Panc1 (cell line): ENCODE measurements around the gene ENAH. TPM values are rescaled to one million over a fixed set of nuclear protein-coding genes. Genes with fewer than 3 reads are reported as not detected.

ENCODE experiments used
- ATAC-seq: fragments of 200-7000 bp; cut with Tn5 transposase; 2 replicates; pipeline ENCODE4 v1.9.1; 2020; ENCODE audit warnings: mild to moderate bottlenecking, moderate library complexity
- BruUV-seq: library from RNA; stranded (reverse); fragments of 400-500 nt; replicated peaks from 2 replicates; lab custom pipeline; 2021; lab: Mats Ljungman, UMichigan
- CTCF ChIA-PET: fragments of 300-600 bp; sonication (Branson Sonifier 250); formaldehyde crosslinking; loops from one replicate; lab custom pipeline; 2022; ENCODE audit warnings: antibody characterized with exemption; lab: Charles Lee
- POLR2A ChIA-PET: fragments of 300-600 bp; sonication (Branson Sonifier 250); formaldehyde crosslinking; loops from one replicate; lab custom pipeline; 2022; ENCODE audit warnings: antibody characterized with exemption; lab: Charles Lee
- DNase-seq: peaks from one replicate; pipeline ENCODE4 v3.0.0-alpha.2; 2010; ENCODE audit warnings: low read depth, low spot score
- H3K27ac ChIP-seq: 2 replicates; pipeline ENCODE4 v1.5.1; 2011; ENCODE audit warnings: mild to moderate bottlenecking, low read length, inconsistent platforms
- H3K27me3 ChIP-seq: fragments of 200-500 bp; sonication (Bioruptor generic); 2 replicates; pipeline ENCODE4 v1.6.0; 2014; ENCODE audit warnings: low read length, inconsistent platforms; ENCODE audit not compliant: control insufficient read depth, insufficient read depth
- H3K36me3 ChIP-seq: fragments of 200-500 bp; sonication (Bioruptor generic); 2 replicates; pipeline ENCODE4 v1.5.1; 2014; ENCODE audit warnings: inconsistent platforms, mild to moderate bottlenecking, low read length, moderate library complexity; ENCODE audit not compliant: control insufficient read depth, insufficient read depth
- H3K4me1 ChIP-seq: 2 replicates; pipeline ENCODE4 v1.5.1; 2011; ENCODE audit warnings: inconsistent platforms, mild to moderate bottlenecking, low read length, moderate library complexity; ENCODE audit not compliant: control insufficient read depth, insufficient read depth
- H3K4me3 ChIP-seq, 2 experiments: 2 replicates each; pipeline ENCODE4 v1.5.1; 2011 to 2012; ENCODE audit warnings: low read depth in 2 of 2, low read length in 2 of 2, mild to moderate bottlenecking in 2 of 2, inconsistent platforms in 1 of 2, moderate library complexity in 1 of 2
- H3K9me3 ChIP-seq: fragments of 200-500 bp; sonication (Bioruptor generic); 2 replicates; pipeline ENCODE4 v1.5.1; 2014; ENCODE audit warnings: low read depth, mild to moderate bottlenecking, inconsistent platforms, low read length, moderate library complexity; ENCODE audit not compliant: control insufficient read depth, insufficient read depth
- CTCF ChIP-seq: fragments of 450-650 bp; IDR thresholded peaks from 2 replicates; pipeline ENCODE4 v1.5.1; 2017; ENCODE audit warnings: mild to moderate bottlenecking
- POLR2AphosphoS5 ChIP-seq: IDR thresholded peaks from 2 replicates; pipeline ENCODE4 v1.6.1; 2012; ENCODE audit warnings: mild to moderate bottlenecking, low read depth, low read length, moderate library complexity
- SIN3A ChIP-seq: IDR thresholded peaks from 2 replicates; pipeline ENCODE4 v1.6.1; 2012; ENCODE audit warnings: low read depth, mild to moderate bottlenecking, low read length, moderate library complexity, borderline replicate concordance; ENCODE audit not compliant: insufficient read depth
- TCF7L2 ChIP-seq: IDR thresholded peaks from 2 replicates; pipeline ENCODE4 v1.6.1; 2011; ENCODE audit warnings: mild to moderate bottlenecking, low read depth, low read length, inconsistent platforms
- in situ Hi-C: cut with HindIII; loops from 2 replicates; pipeline ENCODE4 v1.10.0; 2016; ENCODE audit warnings: low sequenced_read_pairs, low pct_unique_long_range_greater_than_20kb
- intact Hi-C: fragments of 100-400 bp; cut with micrococcal nuclease; formaldehyde crosslinking; loops from one replicate; pipeline ENCODE4 v1.10.0; 2022; ENCODE audit not compliant: unreplicated experiment
- total RNA-seq: library from RNA; stranded (reverse); gene quantifications from one replicate; pipeline ENCODE4 v1.2.1, GENCODE V29; 2021; ENCODE audit not compliant: unreplicated experiment
- TF ChIP-seq, protein P1 (sequence below), 2 experiments: IDR thresholded peaks; 2 replicates each; pipeline ENCODE4 v1.6.1; 2011 to 2012; ENCODE audit warnings: low read depth in 2 of 2, control low read depth in 1 of 2, low read length in 1 of 2, mild to moderate bottlenecking in 1 of 2, moderate library complexity in 1 of 2; ENCODE audit not compliant: insufficient read depth in 1 of 2

ENAH gene
- total RNA-seq, 1 experiment from 2014 or later = 133 TPM

DNA sequence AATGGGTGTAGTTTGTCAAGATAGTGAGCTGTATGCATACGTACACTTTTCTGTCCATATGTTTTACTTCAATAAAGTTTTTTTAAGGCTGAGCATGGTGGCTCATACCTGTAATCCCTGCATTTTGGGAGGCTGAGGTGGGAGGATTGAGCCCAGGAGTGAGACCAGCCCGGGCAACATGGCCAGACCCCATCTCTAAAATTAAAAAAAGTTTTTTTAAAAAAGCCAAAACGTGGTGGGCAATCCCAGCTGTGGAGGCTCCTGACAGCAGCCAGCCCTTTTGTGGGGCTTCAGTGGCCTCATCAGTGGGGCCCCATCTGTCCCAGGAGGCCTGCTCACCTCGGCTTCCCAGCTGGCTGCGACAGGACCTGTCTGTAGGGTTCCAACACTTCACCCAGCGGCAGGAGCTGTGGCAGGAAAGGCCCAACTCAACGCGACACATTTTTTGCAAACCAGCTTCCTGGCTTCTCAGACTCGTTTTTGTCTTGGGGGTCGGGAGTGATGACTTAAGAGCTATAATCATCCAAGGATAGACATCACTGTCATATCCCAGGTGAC is 168.2 kb downstream of the ENAH start:
- Histone ChIP-seq H3K36me3 (no peaks in the 10 kb centered on the region), H3K4me1 (no peaks in the 10 kb centered on the region), H3K27me3 (no peaks in the 10 kb centered on the region), H3K27ac (no peak overlapping the region), H3K9me3 (no peaks in the 10 kb centered on the region), H3K4me3 (no peak overlapping the region)
- ChIA-PET CTCF (no interaction called here), POLR2A (no interaction called here)
- no peak for TF ChIP-seq POLR2AphosphoS5
- TF ChIP-seq SIN3A = no peak
- TF ChIP-seq CTCF = no peak
- TF ChIP-seq, protein P1, sequence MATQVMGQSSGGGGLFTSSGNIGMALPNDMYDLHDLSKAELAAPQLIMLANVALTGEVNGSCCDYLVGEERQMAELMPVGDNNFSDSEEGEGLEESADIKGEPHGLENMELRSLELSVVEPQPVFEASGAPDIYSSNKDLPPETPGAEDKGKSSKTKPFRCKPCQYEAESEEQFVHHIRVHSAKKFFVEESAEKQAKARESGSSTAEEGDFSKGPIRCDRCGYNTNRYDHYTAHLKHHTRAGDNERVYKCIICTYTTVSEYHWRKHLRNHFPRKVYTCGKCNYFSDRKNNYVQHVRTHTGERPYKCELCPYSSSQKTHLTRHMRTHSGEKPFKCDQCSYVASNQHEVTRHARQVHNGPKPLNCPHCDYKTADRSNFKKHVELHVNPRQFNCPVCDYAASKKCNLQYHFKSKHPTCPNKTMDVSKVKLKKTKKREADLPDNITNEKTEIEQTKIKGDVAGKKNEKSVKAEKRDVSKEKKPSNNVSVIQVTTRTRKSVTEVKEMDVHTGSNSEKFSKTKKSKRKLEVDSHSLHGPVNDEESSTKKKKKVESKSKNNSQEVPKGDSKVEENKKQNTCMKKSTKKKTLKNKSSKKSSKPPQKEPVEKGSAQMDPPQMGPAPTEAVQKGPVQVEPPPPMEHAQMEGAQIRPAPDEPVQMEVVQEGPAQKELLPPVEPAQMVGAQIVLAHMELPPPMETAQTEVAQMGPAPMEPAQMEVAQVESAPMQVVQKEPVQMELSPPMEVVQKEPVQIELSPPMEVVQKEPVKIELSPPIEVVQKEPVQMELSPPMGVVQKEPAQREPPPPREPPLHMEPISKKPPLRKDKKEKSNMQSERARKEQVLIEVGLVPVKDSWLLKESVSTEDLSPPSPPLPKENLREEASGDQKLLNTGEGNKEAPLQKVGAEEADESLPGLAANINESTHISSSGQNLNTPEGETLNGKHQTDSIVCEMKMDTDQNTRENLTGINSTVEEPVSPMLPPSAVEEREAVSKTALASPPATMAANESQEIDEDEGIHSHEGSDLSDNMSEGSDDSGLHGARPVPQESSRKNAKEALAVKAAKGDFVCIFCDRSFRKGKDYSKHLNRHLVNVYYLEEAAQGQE (IDR thresholded peaks at IDR 0.05; ENCODE audit: insufficient read depth in 1 of 2, low read depth in 2 of 2, low read length in 1 of 2) = no peak
- no peak for TF ChIP-seq TCF7L2
- ATAC-seq = no peak
- in situ Hi-C loops = no loop called here
- intact Hi-C loops = no loop called here
- DNase-seq = no peak
- no TSS peak for BruUV-seq

GRCh38 chr1:225483818-225484656 is 168.9 kb downstream of the ENAH start:
- no TSS peak for BruUV-seq

More at GRCh38 chr1:225483818-225484656, 168.9 kb downstream of the ENAH start:
- no peak for ATAC-seq
- ChIA-PET CTCF (no interaction called here), POLR2A (no interaction called here)
- H3K4me3 ChIP-seq = no peak overlapping the region
- no peaks in the 10 kb centered on the region for H3K4me1 ChIP-seq
- no peak for DNase-seq
- H3K27me3 ChIP-seq = no peaks in the 10 kb centered on the region
- H3K36me3 ChIP-seq = no peaks in the 10 kb centered on the region
- in situ Hi-C loops (no loop called here), intact Hi-C loops (no loop called here)
- H3K9me3 ChIP-seq = no peaks in the 10 kb centered on the region
- TF ChIP-seq SIN3A (no peak), POLR2AphosphoS5 (no peak), CTCF (no peak)
- TF ChIP-seq, protein P1 (IDR thresholded peaks at IDR 0.05; ENCODE audit: insufficient read depth in 1 of 2, low read depth in 2 of 2, low read length in 1 of 2) = no peak
- H3K27ac ChIP-seq = no peak overlapping the region
